HepG2 (cell line): ENCODE results near the gene PHF2. TPM values are rescaled to one million over a fixed set of nuclear protein-coding genes. Genes with fewer than 3 reads are reported as not detected.

Experiments used
- ATAC-seq: fragments of 200-7000 bp; cut with Tn5 transposase; 3 replicates; pipeline ENCODE4 v1.9.1; 2020; ENCODE audit warnings: mild to moderate bottlenecking, moderate library complexity
- BruUV-seq: library from RNA; stranded (reverse); fragments of 400-500 nt; replicated peaks from 2 replicates; lab custom pipeline; 2021; lab: Mats Ljungman, UMichigan
- CTCF ChIA-PET: fragments of 300-600 bp; formaldehyde crosslinking; extraction: SDS; loops from one replicate; lab custom pipeline; 2021; ENCODE audit warnings: low total read pairs, inconsistent platforms, low intra/inter-chr PET ratio; lab: Yijun Ruan, JAX
- POLR2A ChIA-PET: fragments of 350-600 bp; sonication (Branson Sonifier 250); formaldehyde crosslinking; loops from one replicate; lab custom pipeline; 2020; ENCODE audit warnings: antibody characterized with exemption, inconsistent platforms; lab: Yijun Ruan, JAX
- DNase-seq: peaks from one replicate; pipeline ENCODE4 v3.0.0-alpha.2; 2015; ENCODE audit warnings: low spot score
- FAIRE-seq: peaks from 3 replicates; lab custom pipeline; 2011; peaks lifted over from hg19 to GRCh38; lab: Jason Lieb, UNC
- H2AFZ ChIP-seq: one replicate; pipeline ENCODE4 v1.6.1; 2011; ENCODE audit warnings: low read length, inconsistent platforms
- H3K27ac ChIP-seq: fragments of 300-600 bp; 3 replicates; pipeline ENCODE4 v1.8.0; 2011; ENCODE audit warnings: mixed run types, mild to moderate bottlenecking, mixed read lengths, low read length, inconsistent platforms; ENCODE audit not compliant: insufficient read depth; ENCODE audit errors: extremely low read length
- H3K27me3 ChIP-seq, 2 experiments: fragments of 200-600 bp in 1 of 2; 2 replicates in 1 of 2; 3 replicates in 1 of 2; pipeline versions ENCODE4 v1.6.0 to v1.8.0; 2011; ENCODE audit warnings: low read length in 2 of 2, mild to moderate bottlenecking in 2 of 2, moderate library complexity in 2 of 2, inconsistent platforms in 1 of 2; ENCODE audit not compliant: insufficient read depth in 2 of 2, control insufficient read depth in 1 of 2
- H3K36me3 ChIP-seq, 2 experiments: fragments of 200-600 bp in 1 of 2; replicated peaks in 1 of 2; 2 replicates in 1 of 2; 3 replicates in 1 of 2; pipeline versions ENCODE4 v1.5.1 to v1.8.0; 2011; ENCODE audit warnings: low read length in 2 of 2, inconsistent platforms in 1 of 2; ENCODE audit not compliant: insufficient read depth in 2 of 2, control insufficient read depth in 1 of 2
- H3K4me1 ChIP-seq: 2 replicates; pipeline ENCODE4 v1.5.1; 2012; ENCODE audit warnings: low read length, inconsistent platforms; ENCODE audit not compliant: insufficient read depth
- H3K4me2 ChIP-seq: 2 replicates; pipeline ENCODE4 v1.6.0; 2011; ENCODE audit warnings: low read depth, low read length, inconsistent platforms
- H3K4me3 ChIP-seq, 3 experiments: fragments of 200-600 bp in 1 of 3; sonication (generic), shearing (Covaris generic) in 1 of 3; replicated peaks in 1 of 3; 2 replicates each; pipeline ENCODE4 v1.5.1; 2011 to 2016; ENCODE audit warnings: low read length in 3 of 3, inconsistent platforms in 2 of 3, low read depth in 2 of 3, mild to moderate bottlenecking in 2 of 3, control low read depth in 1 of 3, mixed read lengths in 1 of 3; ENCODE audit not compliant: insufficient read depth in 1 of 3
- H3K79me2 ChIP-seq: one replicate; pipeline ENCODE4 v1.6.1; 2011; ENCODE audit warnings: low read length, inconsistent platforms; ENCODE audit not compliant: insufficient read depth
- H3K9ac ChIP-seq: 2 replicates; pipeline ENCODE4 v1.6.0; 2011; ENCODE audit warnings: mild to moderate bottlenecking, low read depth, low read length, inconsistent platforms; ENCODE audit not compliant: insufficient read depth
- H3K9me3 ChIP-seq: 2 replicates; pipeline ENCODE4 v1.5.1; 2012; ENCODE audit warnings: mild to moderate bottlenecking, low read length
- H4K20me1 ChIP-seq: 2 replicates; pipeline ENCODE4 v1.6.0; 2011; ENCODE audit warnings: inconsistent platforms, mild to moderate bottlenecking, low read length, moderate library complexity; ENCODE audit not compliant: insufficient read depth
- ATF7 ChIP-seq, 2 experiments: fragments of 450-650 bp in 1 of 2; sonication (generic) in 1 of 2; formaldehyde crosslinking in 1 of 2; IDR thresholded peaks; 2 replicates each; pipeline versions ENCODE4 v1.4.0 to v1.6.1; 2016 to 2020; ENCODE audit warnings: antibody characterized with exemption in 1 of 2, mild to moderate bottlenecking in 1 of 2, missing genetic modification reagents in 1 of 2
- CBFB ChIP-seq: sonication (generic); formaldehyde crosslinking; IDR thresholded peaks from 2 replicates; pipeline ENCODE4 v1.4.0; 2020; ENCODE audit warnings: missing genetic modification reagents
- GMEB1 ChIP-seq: sonication (generic); formaldehyde crosslinking; IDR thresholded peaks from 2 replicates; pipeline ENCODE4 v1.5.1; 2020; ENCODE audit warnings: missing genetic modification reagents, mild to moderate bottlenecking, borderline replicate concordance
- HNRNPUL1 ChIP-seq: fragments of 200-400 bp; formaldehyde crosslinking; IDR thresholded peaks from 2 replicates; pipeline ENCODE4 v1.6.1; 2017; ENCODE audit warnings: low read depth, mild to moderate bottlenecking, low read length, moderate library complexity
- NBN ChIP-seq: fragments of 450-650 bp; conservative IDR thresholded peaks from 2 replicates; pipeline ENCODE4 v1.6.1; 2017
- SOX6 ChIP-seq, 2 experiments: fragments of 450-650 bp in 1 of 2; sonication (generic) in 1 of 2; formaldehyde crosslinking in 1 of 2; IDR thresholded peaks; 2 replicates each; pipeline versions ENCODE4 v1.4.0 to v1.6.1; 2017 to 2020; ENCODE audit warnings: antibody characterized with exemption in 1 of 2, mild to moderate bottlenecking in 1 of 2, missing genetic modification reagents in 1 of 2
- ZNF451 ChIP-seq: sonication (generic); formaldehyde crosslinking; IDR thresholded peaks from 2 replicates; pipeline ENCODE4 v1.5.0; 2020; ENCODE audit warnings: mild to moderate bottlenecking, missing genetic modification reagents
- WGBS: methylation state at CpG from one replicate; pipeline ENCODE4 v1.1.6; 2017; ENCODE audit warnings: low lambda C conversion rate; 5-methylcytosine and 5-hydroxymethylcytosine counted together
- in situ Hi-C: cut with HindIII; loops from 2 replicates; pipeline ENCODE4 v1.10.0; 2017; ENCODE audit warnings: low pct_unique_long_range_greater_than_20kb; ENCODE audit not compliant: extremely low pct_ligation_motif_present
- intact Hi-C: fragments of 100-400 bp; cut with micrococcal nuclease; formaldehyde crosslinking; loops from one replicate; pipeline ENCODE4 v1.10.0; 2022; ENCODE audit not compliant: unreplicated experiment
- polyA plus RNA-seq, 8 experiments: library from polyadenylated mRNA; depleted of rRNA in 3 of 8; stranded (reverse) in 7 of 8; unstranded in 1 of 8; fragments of >200 nt; fragmentation: Illumina TruSeq in 4 of 8; extraction: Trizol in 4 of 8; gene quantifications; 2 replicates each; pipeline versions ENCODE4 v1.2.1 to v1.2.3, GENCODE V29; 2011 to 2016; ENCODE audit warnings: low read depth in 4 of 8, missing spikeins in 1 of 8, mixed read lengths in 1 of 8; ENCODE audit not compliant: insufficient read depth in 1 of 8
- total RNA-seq, 5 experiments: library from RNA; depleted of rRNA; stranded (reverse); fragments of >200 nt; fragmentation: Illumina TruSeq; extraction: Trizol; gene quantifications; 2 replicates each; pipeline ENCODE4 v1.2.3, GENCODE V29; 2016; ENCODE audit warnings: low read depth in 1 of 5
- TF ChIP-seq, protein P1 (sequence below): fragments of 450-650 bp; IDR thresholded peaks from 2 replicates; pipeline ENCODE4 v1.6.1; 2017; ENCODE audit warnings: mild to moderate bottlenecking
- TF ChIP-seq, protein P2 (sequence below): IDR thresholded peaks from 2 replicates; pipeline ENCODE4 v1.4.0; 2020; ENCODE audit warnings: mild to moderate bottlenecking, missing genetic modification reagents

PHF2 gene
- total and polyA plus RNA-seq, 2 of the 13 experiments (the other 11 are each of a cell fraction or from before 2014, with no cell fraction given) = 6.6 to 9.1 TPM

- no peak overlapping the region for H3K4me2 ChIP-seq
- ATAC-seq = no peak
- DNase-seq = no peak
- intact Hi-C loops (no loop called here), in situ Hi-C loops (no loop called here)
- no peaks in the 10 kb centered on the region for H3K36me3 ChIP-seq
- no peak overlapping the region for H3K9ac ChIP-seq
- H3K79me2 ChIP-seq = peaks cover 2% of the 10 kb centered on the region
- H3K4me1 ChIP-seq = peaks cover 12% of the 10 kb centered on the region; the same call in 1 of the 2 replicates
- no peak for FAIRE-seq
- ChIA-PET POLR2A (no interaction called here), CTCF (no interaction called here)
- no peak overlapping the region for H3K4me3 ChIP-seq
- 0 out of 2 replicates have a peak, but pooled peaks cover 3% of the 10 kb centered on the region for H4K20me1 ChIP-seq
- 77% methylated on average over 3 of the region's 3 CpGs for WGBS
- H3K9me3 ChIP-seq = peaks cover 8% of the 10 kb centered on the region; the same call in 1 of the 2 replicates
- TF ChIP-seq CBFB (CRISPR knock-in tag) (no peak), HNRNPUL1 (no peak), ZNF451 (CRISPR knock-in tag) (no peak)
- no TSS peak for BruUV-seq
- no peak overlapping the region for H2AFZ ChIP-seq
- H3K27me3 ChIP-seq = no peaks in the 10 kb centered on the region
- H3K27ac ChIP-seq = no peak overlapping the region
These were observed 47.4 kb downstream of the PHF2 start for GRCh38 chr9:93623753-93624152.

- H3K4me3 ChIP-seq = no peak overlapping the region
- 0 out of 2 replicates have a peak, but pooled peaks cover 3% of the 10 kb centered on the region for H4K20me1 ChIP-seq
- peaks cover 8% of the 10 kb centered on the region; the same call in 1 of the 2 replicates for H3K9me3 ChIP-seq
- H3K27ac ChIP-seq = no peak overlapping the region
- FAIRE-seq (no peak), ATAC-seq (no peak), DNase-seq (no peak)
- ChIA-PET POLR2A (no interaction called here), CTCF (no interaction called here)
- H2AFZ ChIP-seq = no peak overlapping the region
- no TSS peak for BruUV-seq
- H3K9ac ChIP-seq = no peak overlapping the region
- H3K36me3 ChIP-seq = no peaks in the 10 kb centered on the region
- H3K4me2 ChIP-seq = no peak overlapping the region
- intact Hi-C loops (no loop called here), in situ Hi-C loops (no loop called here)
- H3K79me2 ChIP-seq = peaks cover 2% of the 10 kb centered on the region
- H3K4me1 ChIP-seq = peaks cover 12% of the 10 kb centered on the region; the same call in 1 of the 2 replicates
- 77% methylated on average over 6 of the region's 6 CpGs for WGBS
- no peaks in the 10 kb centered on the region for H3K27me3 ChIP-seq
- peak; percentile 80; the same call in 1 of the 2 replicates for TF ChIP-seq SOX6 (IDR thresholded peaks at IDR 0.05)
- no peak for TF ChIP-seq SOX6 (CRISPR knock-in tag; IDR thresholded peaks at IDR 0.05)
- peak; percentile 24; the same call in 1 of the 2 replicates for TF ChIP-seq ATF7 (IDR thresholded peaks at IDR 0.05)
- no peak for TF ChIP-seq ATF7 (CRISPR knock-in tag; IDR thresholded peaks at IDR 0.05)
- TF ChIP-seq GMEB1 = no peak
- TF ChIP-seq, protein P1, sequence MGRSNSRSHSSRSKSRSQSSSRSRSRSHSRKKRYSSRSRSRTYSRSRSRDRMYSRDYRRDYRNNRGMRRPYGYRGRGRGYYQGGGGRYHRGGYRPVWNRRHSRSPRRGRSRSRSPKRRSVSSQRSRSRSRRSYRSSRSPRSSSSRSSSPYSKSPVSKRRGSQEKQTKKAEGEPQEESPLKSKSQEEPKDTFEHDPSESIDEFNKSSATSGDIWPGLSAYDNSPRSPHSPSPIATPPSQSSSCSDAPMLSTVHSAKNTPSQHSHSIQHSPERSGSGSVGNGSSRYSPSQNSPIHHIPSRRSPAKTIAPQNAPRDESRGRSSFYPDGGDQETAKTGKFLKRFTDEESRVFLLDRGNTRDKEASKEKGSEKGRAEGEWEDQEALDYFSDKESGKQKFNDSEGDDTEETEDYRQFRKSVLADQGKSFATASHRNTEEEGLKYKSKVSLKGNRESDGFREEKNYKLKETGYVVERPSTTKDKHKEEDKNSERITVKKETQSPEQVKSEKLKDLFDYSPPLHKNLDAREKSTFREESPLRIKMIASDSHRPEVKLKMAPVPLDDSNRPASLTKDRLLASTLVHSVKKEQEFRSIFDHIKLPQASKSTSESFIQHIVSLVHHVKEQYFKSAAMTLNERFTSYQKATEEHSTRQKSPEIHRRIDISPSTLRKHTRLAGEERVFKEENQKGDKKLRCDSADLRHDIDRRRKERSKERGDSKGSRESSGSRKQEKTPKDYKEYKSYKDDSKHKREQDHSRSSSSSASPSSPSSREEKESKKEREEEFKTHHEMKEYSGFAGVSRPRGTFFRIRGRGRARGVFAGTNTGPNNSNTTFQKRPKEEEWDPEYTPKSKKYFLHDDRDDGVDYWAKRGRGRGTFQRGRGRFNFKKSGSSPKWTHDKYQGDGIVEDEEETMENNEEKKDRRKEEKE = no peak
- TF ChIP-seq, protein P2, sequence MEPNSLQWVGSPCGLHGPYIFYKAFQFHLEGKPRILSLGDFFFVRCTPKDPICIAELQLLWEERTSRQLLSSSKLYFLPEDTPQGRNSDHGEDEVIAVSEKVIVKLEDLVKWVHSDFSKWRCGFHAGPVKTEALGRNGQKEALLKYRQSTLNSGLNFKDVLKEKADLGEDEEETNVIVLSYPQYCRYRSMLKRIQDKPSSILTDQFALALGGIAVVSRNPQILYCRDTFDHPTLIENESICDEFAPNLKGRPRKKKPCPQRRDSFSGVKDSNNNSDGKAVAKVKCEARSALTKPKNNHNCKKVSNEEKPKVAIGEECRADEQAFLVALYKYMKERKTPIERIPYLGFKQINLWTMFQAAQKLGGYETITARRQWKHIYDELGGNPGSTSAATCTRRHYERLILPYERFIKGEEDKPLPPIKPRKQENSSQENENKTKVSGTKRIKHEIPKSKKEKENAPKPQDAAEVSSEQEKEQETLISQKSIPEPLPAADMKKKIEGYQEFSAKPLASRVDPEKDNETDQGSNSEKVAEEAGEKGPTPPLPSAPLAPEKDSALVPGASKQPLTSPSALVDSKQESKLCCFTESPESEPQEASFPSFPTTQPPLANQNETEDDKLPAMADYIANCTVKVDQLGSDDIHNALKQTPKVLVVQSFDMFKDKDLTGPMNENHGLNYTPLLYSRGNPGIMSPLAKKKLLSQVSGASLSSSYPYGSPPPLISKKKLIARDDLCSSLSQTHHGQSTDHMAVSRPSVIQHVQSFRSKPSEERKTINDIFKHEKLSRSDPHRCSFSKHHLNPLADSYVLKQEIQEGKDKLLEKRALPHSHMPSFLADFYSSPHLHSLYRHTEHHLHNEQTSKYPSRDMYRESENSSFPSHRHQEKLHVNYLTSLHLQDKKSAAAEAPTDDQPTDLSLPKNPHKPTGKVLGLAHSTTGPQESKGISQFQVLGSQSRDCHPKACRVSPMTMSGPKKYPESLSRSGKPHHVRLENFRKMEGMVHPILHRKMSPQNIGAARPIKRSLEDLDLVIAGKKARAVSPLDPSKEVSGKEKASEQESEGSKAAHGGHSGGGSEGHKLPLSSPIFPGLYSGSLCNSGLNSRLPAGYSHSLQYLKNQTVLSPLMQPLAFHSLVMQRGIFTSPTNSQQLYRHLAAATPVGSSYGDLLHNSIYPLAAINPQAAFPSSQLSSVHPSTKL (CRISPR knock-in tag) = no peak
- TF ChIP-seq NBN = peak; percentile 51; the same call in 1 of the 2 replicates
These were observed 48.0 kb downstream of the PHF2 start for GRCh38 chr9:93624431-93624834.
